Small intestine (tissue), 7 donors: ENCODE data around the gene MINDY1. TPM values are rescaled to one million over a fixed set of nuclear protein-coding genes. Genes with fewer than 3 reads are reported as not detected.
A peak's percentile ranks its signal among the peaks of the same experiment; 100 is the strongest.

ENCODE experiments used
- DNase-seq, 2 donors: peaks; one replicate each; pipeline versions ENCODE4 v3.0.0 to v3.0.0-alpha.2; 2013
- FAIRE-seq: peaks from 2 replicates; lab custom pipeline; 2012; peaks lifted over from hg19 to GRCh38; lab: Jason Lieb, UNC
- H3K27ac ChIP-seq, 3 donors: one replicate each; pipeline ENCODE4 v1.5.1; 2013; ENCODE audit warnings: low read length in 2 of 3, mild to moderate bottlenecking in 2 of 3, control low read depth in 1 of 3, inconsistent platforms in 1 of 3, low read depth in 1 of 3, moderate library complexity in 1 of 3
- H3K27me3 ChIP-seq, 3 donors: one replicate each; pipeline ENCODE4 v1.6.1; 2013; ENCODE audit warnings: low read length in 3 of 3, inconsistent platforms in 1 of 3; ENCODE audit not compliant: control insufficient read depth in 3 of 3, insufficient read depth in 3 of 3
- H3K36me3 ChIP-seq, 3 donors: one replicate each; pipeline ENCODE4 v1.6.1; 2013; ENCODE audit warnings: low read length in 3 of 3, inconsistent platforms in 1 of 3, low read depth in 1 of 3, mild to moderate bottlenecking in 1 of 3, moderate library complexity in 1 of 3; ENCODE audit not compliant: control insufficient read depth in 3 of 3, insufficient read depth in 2 of 3
- H3K4me1 ChIP-seq, 3 donors: one replicate each; pipeline ENCODE4 v1.6.1; 2013; ENCODE audit warnings: low read length in 2 of 3, inconsistent platforms in 1 of 3, low read depth in 1 of 3, mild to moderate bottlenecking in 1 of 3, moderate library complexity in 1 of 3; ENCODE audit not compliant: control insufficient read depth in 3 of 3, insufficient read depth in 2 of 3
- H3K4me3 ChIP-seq, 3 donors: one replicate each; pipeline ENCODE4 v1.5.1; 2013; ENCODE audit warnings: low read length in 3 of 3, control low read depth in 1 of 3, inconsistent platforms in 1 of 3, low read depth in 1 of 3, mild to moderate bottlenecking in 1 of 3, moderate library complexity in 1 of 3
- H3K9me3 ChIP-seq, 2 donors: one replicate each; pipeline ENCODE4 v1.6.1; 2013; ENCODE audit warnings: low read depth in 1 of 2, low read length in 1 of 2; ENCODE audit not compliant: control insufficient read depth in 2 of 2, insufficient read depth in 1 of 2
- WGBS, 3 donors: extraction: QIAGEN DNeasy Blood & Tissue Kit; methylation state at CpG; one replicate each; pipeline ENCODE4 v1.1.7; 2013; 5-methylcytosine and 5-hydroxymethylcytosine counted together
- polyA plus RNA-seq, 4 donors: library from polyadenylated mRNA; stranded (reverse) in 3 of 4; unstranded in 1 of 4; fragments of 200-250 nt in 3 of 4; fragments of 120-200 nt in 1 of 4; gene quantifications; one replicate each; pipeline versions ENCODE4 v1.2.1 to v1.2.3, GENCODE V29; 2013
- donor health status: healthy with polysubstance abuse.
- donor health status: control.
- donor health status: control.
- donor health status: Bipolar disorder and iron deficiency.
- donor health status: healthy.

The MINDY1 gene
- polyA plus RNA-seq, 4 donors: 9.5 to 24.0 (median 16.8) TPM

GRCh38 chr1:150992626-150993025, 14.1 kb downstream of the MINDY1 start:
- Histone ChIP-seq H3K27ac (no peak overlapping the region), H3K4me3 (no peak overlapping the region), H3K36me3 (peaks cover 0 to 15% (median 0%) of the 10 kb centered on the region in 3 donors), H3K4me1 (no peaks in the 10 kb centered on the region), H3K27me3 (no peaks in the 10 kb centered on the region), H3K9me3 (no peaks in the 10 kb centered on the region)
- WGBS, 3 donors: 71 to 81% (median 75%) methylated on average over 4 of the region's 4 CpGs
- DNase-seq (no peak), FAIRE-seq (no peak)

DNA sequence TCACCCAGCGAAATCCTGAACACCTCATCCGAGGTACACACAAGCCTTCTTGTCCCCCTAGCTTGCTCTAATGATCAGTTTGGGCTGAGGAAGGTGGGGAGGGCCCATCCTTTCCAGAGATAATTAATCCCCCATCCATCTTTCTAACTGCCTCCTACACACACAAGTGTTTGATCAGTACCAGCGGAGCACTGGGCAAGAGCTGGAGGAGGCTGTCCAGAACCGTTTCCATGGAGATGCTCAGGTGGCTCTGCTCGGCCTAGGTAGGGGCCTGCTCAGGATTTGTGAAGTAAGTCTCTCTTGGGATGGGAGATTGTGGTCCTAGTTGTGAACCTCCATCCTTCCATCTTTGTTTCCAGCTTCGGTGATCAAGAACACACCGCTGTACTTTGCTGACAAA, 18.8 kb downstream of the MINDY1 start:
- WGBS, 3 donors: 79 to 88% (median 87%) methylated on average over 7 of the region's 7 CpGs
- Histone ChIP-seq H3K27ac (no peak overlapping the region), H3K36me3 (peaks cover 0 to 3% (median 0%) of the 10 kb centered on the region in 3 donors), H3K4me1 (peaks cover 0 to 4% (median 0%) of the 10 kb centered on the region in 3 donors), H3K4me3 (no peak overlapping the region), H3K27me3 (no peaks in the 10 kb centered on the region), H3K9me3 (no peaks in the 10 kb centered on the region)
- FAIRE-seq (no peak), DNase-seq (no peak)

DNA sequence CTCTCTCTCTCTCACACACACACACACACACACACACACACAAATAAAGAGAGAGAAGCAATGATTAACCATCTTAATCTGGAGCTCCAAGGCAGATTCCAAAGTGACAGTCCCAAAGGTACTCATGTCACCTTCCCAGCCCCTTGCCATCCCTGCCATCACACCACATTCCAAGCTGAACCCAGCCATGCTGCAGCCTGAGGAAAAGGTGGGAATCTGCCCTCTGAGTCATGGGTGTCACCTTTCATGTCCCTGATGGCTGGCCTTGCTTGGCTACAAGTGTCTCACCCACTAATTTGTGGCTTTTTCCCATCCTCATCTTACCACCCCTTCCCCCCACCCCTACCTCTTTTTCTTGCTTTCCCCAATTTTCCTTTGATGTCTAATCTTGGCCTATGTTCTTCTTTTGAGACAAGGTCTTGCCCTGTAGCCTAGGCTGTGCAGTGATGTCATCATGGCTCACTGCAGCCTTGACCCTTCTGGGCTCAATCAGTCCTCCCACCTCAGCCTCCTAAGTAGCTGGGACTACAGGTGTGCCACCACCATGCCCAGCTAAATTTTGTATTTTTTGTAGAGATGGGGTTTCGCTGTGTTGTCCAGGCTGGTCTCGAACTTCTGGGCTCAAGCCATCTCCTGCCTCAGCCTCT, 21.4 kb downstream of the MINDY1 start:
- Histone ChIP-seq H3K4me1 (peaks cover 0 to 25% (median 0%) of the 10 kb centered on the region in 3 donors), H3K9me3 (no peaks in the 10 kb centered on the region), H3K27me3 (no peaks in the 10 kb centered on the region), H3K27ac (no peak overlapping the region), H3K4me3 (no peak overlapping the region), H3K36me3 (peaks cover 0 to 9% (median 0%) of the 10 kb centered on the region in 3 donors)
- WGBS, 3 donors: 89 to 95% (median 94%) methylated on average over 2 of the region's 2 CpGs
- DNase-seq: no peak
- no peak for FAIRE-seq

GRCh38 chr1:150981805-150982712, 24.6 kb downstream of the MINDY1 start, which contains the start of gene ANXA9:
TSS of gene ANXA9 (plus strand) at chr1:150982292. CDS start at chr1:150983106, 814 bp downstream.
- Histone ChIP-seq H3K9me3 (no peaks in the 10 kb centered on the region), H3K36me3 (peaks cover 0 to 9% (median 0%) of the 10 kb centered on the region in 3 donors), H3K27ac (peak within 1 kb of the TSS in 2 of 3 donors; percentile 4 to 67), H3K4me3 (no peak within 1 kb of the TSS), H3K27me3 (no peaks in the 10 kb centered on the region), H3K4me1 (peaks cover 0 to 45% (median 3%) of the 10 kb centered on the region in 3 donors)
- peak; percentile 74 to 82 for DNase-seq
- FAIRE-seq: no peak
- 29 to 58% (median 39%) methylated on average over 12 of the region's 12 CpGs for WGBS, 3 donors

DNA sequence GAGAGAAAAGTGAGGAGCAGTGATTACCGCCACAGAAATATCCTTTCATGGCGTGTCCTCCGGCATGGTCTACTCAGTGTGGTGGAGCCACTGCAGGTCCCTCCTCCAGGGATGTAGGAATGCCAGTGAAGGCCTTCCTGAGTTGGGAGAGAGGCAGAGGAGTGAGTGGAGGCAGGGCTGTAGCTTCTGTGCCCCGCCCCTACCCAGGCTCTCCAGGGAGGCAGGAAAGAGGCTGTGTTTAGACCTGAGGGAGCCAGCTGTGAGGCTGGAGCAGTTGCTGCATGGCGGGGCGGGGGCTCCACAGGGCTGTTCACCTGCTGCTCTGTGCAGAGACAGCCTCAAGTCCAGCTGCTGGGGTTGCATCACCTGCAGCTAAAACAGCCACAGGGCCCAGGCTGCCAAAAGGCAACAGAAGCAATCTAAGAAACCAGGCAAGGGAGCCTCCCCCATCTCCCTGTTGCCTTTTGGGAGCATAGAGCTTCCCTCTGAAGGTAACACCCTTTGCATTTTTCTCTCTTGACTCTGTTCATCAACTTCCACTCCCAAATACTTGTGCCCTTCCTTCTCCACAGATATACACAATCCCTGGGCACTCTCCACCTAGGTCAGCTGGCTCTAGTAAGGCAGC, 25.4 kb downstream of the MINDY1 start:
- H3K27me3 ChIP-seq: no peaks in the 10 kb centered on the region
- peaks cover 0 to 53% (median 3%) of the 10 kb centered on the region in 3 donors for H3K4me1 ChIP-seq
- H3K36me3 ChIP-seq: peaks cover 0 to 9% (median 0%) of the 10 kb centered on the region in 3 donors
- WGBS, 3 donors: 37 to 74% (median 55%) methylated on average over 6 of the region's 6 CpGs
- no peaks in the 10 kb centered on the region for H3K9me3 ChIP-seq
- H3K4me3 ChIP-seq: no peak overlapping the region
- FAIRE-seq (no peak), DNase-seq (peak; percentile 44 to 48)
- peak overlapping the region in 1 of 3 donors; percentile 67 for H3K27ac ChIP-seq

GRCh38 chr1:150979092-150980056, 27.3 kb downstream of the MINDY1 start:
- peaks cover 0 to 9% (median 0%) of the 10 kb centered on the region in 3 donors for H3K36me3 ChIP-seq
- peak; percentile 89 to 93 for DNase-seq
- no peak for FAIRE-seq
- H3K27ac ChIP-seq: peak overlapping the region in 1 of 3 donors; percentile 40
- 24 to 31% (median 30%) methylated on average over 23 of the region's 23 CpGs for WGBS, 3 donors
- H3K9me3 ChIP-seq: no peaks in the 10 kb centered on the region
- peak overlapping the region in 1 of 3 donors; percentile 24 for H3K4me3 ChIP-seq
- peaks cover 0 to 60% (median 5%) of the 10 kb centered on the region in 3 donors for H3K4me1 ChIP-seq
- no peaks in the 10 kb centered on the region for H3K27me3 ChIP-seq

- DNase-seq (peak; percentile 91 to 96), FAIRE-seq (no peak)
- Histone ChIP-seq H3K4me3 (no peak overlapping the region), H3K27ac (peak overlapping the region; percentile 63 to 93 (median 77)), H3K4me1 (peaks cover 0 to 61% (median 6%) of the 10 kb centered on the region in 3 donors), H3K36me3 (peaks cover 0 to 8% (median 0%) of the 10 kb centered on the region in 3 donors), H3K27me3 (no peaks in the 10 kb centered on the region), H3K9me3 (no peaks in the 10 kb centered on the region)
- WGBS, 3 donors: 11 to 43% (median 37%) methylated on average over 11 of the region's 11 CpGs
These were observed 29.6 kb downstream of the MINDY1 start for GRCh38 chr1:150976879-150977694.
